CD4-positive, alpha-beta T cell treated with Interleukin-15 for 1 hour (primary cell): ENCODE measurements around the gene UNC80.

Experiments
- DNase-seq: peaks from one replicate; pipeline ENCODE4 v3.0.0-alpha.2; 2020

The UNC80 gene

DNA sequence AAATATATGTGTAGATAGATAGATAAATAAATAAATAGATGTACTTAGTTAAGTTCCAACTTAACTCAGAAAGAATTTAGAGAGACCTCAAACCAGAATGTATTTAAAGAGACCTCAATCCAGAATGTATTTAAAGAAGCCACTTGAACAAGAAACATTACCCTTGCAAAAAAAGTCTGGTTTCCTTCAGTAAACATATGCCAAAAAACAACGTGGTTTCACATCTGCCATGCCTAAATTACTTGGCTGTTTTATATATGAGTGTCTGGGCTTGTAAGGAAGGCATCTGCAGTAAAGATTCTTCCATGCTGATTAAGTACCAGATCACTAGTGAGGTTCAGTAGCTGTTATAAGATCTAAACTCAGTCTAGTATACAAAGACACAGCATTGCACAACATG lies 201.7 kb downstream of the UNC80 start:
- DNase-seq = no peak

DNA sequence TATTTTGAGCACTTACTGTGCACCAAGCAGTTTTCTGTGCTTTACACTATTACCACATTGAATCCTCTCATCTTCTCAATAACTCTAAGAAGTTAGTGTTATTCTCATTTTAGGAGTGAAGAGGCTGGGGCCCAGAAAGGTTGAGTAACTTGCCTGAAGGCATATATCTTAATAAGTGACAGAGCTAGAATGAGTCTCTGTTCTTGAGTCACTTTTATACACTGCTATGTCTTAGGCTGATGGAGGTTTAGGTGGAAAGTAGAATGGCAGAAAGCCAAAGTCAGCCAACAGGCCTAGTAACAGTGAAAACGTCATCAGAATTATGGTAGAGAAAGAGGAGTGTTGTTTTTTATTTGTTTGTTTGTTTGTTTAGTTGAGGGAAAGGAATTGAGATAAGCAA lies 202.9 kb downstream of the UNC80 start:
- no peak for DNase-seq

DNA sequence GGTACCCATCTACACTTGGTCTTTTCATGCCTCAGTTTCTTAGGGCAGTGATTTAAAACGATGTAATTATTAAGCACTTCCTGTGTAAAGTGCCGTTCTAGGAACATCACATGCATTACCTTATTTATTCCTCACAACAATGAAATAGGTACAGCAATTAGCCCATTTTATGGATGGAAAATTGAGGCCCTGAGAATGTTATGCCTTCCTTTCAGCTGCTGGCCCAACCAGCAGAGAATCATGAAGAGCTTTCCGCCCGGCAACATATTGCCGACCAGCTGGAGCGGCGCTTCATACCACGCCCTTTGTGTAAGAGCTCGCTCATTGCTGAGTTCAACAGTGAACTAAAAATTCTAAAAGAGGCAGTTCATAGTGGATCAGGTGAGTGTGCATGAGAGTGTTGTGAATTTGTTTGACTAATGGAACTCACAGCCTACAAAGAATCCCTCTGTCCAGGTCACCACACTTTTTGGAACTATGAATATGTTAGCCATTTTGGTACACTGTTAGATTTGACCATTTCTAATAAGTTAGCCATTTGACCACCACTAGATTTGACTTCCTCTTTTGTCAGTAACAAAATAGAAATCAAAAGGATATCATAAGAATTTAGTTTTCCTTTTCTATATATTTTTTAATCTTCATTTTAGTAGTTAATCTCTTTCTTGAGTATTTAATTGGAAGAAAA lies 205.2 kb downstream of the UNC80 start:
- no peak for DNase-seq

DNA sequence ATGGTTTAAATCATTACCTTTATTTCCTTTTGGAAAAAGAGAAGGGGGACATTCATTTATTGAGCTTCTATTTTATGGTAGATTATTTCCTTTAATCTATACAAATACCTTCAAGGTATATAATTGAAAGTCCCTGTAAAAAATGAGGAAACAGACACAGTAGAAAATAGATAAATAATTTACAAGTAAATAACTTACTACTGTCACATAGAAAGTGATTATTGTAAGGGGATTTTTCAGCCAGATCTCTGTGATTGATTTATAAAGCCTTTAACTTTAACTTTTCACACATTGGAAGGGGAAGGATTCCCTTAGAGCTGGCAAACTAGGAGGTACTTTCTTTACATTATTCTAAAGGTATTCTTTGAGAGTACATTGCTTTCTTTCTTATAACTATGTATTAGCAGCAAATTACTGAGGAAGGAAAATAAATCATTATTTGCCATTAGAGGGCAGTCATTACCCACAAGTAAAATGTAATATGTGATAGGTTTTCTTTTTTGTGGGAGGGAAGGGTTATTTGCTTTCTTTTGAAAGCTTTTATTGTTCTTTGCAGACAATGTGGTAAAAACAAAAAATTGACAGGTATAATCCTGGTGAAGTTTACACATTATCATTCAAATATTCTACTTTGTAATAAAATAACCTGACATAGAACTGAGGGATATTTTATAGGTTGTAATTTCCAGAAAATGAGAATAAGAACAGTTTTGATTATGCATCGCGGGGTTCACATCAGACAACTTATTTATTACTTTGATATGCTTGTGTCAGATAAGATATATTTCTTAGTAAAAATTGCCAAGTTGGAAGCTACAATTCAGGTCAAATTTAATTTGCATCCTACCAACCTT lies 206.0 kb downstream of the UNC80 start:
- no peak for DNase-seq

DNA sequence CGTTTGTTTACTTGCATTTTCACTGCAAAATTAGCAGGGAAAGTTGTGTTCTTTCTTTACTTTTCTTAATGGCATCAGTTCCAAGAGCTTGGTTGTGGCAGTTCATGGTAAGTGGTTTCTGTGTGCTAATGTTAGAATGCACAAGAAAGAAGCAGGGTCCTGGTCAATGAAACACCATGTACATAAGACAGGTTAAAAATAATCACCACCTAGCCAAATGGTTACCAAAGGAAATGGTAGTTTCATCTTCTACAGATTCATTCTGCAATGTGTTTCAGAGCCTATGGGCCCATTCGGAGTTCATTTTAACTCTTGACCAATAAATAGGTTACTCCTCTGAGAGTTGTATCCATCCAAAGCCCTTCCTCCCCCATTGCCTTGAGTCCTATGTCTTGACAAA lies 212.7 kb downstream of the UNC80 start:
- no peak for DNase-seq

DNA sequence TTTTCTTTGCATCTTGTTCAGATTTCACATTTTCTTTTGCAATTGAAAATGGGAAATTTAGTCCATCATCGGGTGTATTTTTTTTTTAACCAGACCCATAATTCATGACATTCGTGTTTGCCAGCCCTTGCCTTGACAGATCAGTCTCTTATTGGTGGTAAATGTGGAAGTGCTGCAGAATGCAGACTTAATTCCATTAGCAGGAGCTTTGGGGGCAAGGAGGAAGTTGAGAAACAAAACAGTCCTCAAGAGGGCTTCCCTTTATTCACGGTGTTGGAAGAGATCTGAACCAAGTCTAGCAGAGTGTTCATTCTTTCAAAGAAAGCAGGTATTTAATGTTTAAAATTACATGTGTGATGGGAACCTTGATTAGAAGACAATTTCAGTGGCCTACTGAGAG lies 214.2 kb downstream of the UNC80 start:
- DNase-seq = no peak

DNA sequence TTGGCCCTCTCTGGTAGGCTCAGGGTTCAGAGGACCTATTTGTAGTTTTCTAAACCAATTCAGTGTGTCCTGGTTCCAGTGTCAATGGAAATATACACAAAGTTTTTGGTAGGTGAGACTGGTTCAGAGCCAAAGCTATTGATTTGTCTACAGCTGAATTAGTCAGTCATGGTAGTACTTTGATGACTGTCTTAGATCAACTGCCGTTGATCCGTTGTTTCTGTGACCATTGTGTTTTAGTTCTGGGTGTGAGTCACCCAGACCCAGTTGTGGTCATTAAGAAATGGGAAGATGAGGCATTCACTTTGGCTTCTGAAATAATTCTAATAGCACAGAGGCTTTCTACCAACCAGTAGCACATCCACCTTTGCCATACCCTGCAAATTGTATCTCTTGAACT lies 214.8 kb downstream of the UNC80 start:
- peak; percentile 19 for DNase-seq

DNA sequence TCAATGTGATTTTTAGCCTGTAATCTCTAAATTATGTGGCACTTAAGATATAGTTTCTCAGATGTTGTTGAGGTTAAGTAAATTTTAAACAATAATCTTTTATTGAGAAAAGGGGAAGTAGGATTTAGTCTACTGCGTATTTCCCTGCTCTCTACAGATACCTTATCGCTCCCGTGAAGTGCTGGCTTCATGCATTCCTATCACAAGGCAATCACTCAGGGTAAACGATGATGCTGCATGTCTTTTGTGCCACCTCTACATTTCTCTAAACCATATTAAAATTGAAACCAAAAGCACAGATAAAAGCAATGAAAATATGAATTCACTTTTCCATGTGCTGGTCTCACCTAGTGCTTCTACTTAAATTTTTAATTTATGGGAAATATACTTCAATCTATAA lies 216.4 kb downstream of the UNC80 start:
- DNase-seq = no peak

DNA sequence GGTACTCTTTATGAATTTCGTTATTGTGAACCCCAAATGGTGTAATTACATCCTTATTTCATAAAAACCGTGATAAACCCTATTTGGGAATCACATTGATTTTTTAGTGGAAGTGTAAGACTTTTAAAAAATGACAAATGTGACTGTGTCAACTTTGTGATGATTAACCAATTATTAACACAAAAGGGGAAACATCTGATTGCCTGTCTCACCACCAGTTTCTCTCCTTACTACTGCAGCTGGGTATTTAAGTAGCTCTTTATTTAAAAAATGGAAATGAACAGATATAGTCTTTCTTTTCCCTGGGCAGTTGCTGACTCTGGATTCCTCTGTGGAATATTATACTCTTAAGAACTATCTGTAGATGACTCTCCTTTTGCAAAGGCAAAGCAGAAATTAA lies 219.2 kb downstream of the UNC80 start:
- no peak for DNase-seq

DNA sequence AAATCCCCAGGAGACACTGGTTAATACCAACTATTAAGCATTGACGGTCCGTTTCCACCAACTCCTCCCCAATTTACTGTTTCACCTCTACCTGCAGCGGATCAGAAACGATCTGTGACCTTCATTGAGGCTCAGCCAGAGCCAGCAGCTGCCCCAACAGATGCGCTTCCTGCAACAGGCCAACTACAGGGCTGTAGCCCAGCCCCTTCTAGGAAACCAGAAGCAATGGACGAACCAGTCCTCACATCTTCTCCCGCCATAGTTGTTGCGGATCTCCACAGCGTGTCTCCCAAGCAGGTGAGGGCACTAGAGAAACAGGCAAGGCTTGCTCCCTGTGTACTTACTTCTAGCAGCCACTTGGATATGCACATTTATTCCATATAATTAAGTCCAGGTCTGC lies 222.3 kb downstream of the UNC80 start:
- DNase-seq = no peak

DNA sequence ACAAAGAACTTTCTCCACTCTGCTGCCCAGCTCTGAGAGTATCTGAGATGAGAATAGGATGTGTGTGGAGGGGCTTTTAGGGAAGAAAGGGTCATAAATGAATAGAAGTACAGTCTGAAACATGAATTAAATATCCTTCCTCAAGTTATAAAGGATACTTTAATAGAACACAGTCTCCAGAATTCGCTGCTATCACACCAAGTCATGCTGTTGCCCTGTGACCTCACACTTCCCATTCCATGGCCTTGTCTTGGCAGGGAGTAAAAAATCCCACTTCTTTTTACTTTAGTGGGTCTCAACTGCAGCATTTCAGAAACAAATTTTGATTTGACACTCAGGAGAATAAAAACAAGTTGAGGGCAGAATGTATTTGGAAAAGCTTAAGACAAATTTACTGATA lies 227.0 kb downstream of the UNC80 start:
- DNase-seq = no peak

DNA sequence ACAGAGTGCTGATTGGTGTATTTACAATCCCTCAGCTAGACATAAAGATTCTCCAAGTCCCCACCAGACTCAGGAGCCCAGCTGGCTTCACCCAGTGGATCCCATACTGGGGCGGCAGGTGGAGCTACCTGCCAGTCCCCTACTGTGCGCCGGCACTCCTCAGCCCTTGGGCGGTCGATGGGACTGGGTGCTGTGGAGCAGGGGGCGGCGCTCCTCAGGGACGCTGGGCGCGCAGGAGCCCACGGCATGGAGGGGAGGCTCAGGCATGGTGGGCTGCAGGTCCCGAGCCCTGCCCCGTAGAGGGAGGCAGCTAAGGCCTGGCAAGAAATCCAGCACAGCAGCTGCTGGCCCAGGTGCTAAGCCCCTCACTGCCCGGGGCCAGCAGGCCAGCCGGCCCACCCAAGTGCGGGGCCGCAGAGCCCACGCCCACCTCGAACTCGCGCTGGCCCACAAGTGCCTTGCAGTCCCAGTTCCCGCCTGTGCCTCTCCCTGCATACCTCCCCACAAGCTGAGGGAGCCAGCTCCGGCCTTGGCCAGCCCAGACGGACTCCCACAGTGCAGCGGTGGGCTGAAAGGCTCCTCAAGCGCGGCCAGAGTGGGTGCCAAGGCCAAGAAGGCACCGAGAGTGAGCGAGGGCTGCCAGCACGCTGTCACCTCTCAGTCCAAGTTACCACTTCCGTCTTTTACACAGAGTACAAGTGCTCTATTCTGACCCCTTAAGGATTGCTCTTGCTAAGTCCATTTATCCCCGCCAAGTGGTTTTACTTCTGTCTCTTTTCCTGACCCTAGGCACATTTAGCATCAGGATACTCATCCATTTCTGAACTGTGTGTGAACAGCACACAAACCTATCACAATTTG lies 229.1 kb downstream of the UNC80 start:
- DNase-seq = no peak

DNA sequence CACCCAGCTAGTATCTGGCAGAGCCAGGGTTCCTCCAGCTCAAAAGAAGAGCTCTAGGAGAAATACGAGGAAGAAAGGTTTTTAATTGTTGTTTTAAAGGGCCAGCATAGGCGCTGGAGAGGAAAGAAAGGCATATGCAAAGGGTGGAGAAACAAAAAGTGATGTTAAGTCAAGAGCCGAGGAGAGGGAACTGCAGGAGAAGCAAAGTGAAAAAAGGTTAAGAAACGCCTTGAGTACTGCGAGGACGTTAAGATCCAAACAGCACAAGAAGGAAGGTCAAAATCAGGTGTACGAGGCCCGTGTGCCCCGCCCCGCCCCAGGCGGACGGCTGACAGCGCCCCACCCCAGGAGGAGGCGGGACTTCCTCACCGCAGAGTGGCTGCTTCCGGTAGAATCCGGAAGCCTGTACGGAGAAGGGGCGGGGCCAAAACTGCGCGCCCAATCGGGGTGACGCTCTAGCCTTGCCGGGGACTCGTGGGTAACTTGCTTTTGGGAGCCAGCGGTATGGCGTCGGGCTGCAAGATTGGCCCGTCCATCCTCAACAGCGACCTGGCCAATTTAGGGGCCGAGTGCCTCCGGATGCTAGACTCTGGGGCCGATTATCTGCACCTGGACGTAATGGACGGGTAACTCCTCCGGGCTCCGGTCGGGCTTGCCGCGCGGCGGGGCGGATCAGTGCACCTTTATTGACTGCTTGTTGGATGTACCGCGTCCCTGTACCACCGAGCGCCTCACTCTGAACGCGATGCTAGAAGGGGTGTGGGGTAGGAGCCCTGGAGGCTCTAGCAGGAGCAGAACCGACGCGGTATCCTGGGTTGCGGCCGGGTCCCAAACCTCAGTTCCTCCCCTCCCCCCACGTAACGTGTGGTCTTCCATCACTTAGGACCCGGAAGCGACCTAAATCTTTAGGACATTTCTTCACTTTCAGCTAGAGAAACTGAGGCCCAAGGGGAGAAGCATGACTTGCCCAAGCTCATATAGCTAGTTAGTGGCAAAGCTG lies 230.8 kb downstream of the UNC80 start, which contains the start of gene RPE:
RPE (plus strand) TSS at position 481 of the 1,000 bp plus-strand sequence; CDS start at position 505, 24 bp downstream.
- DNase-seq = peak; percentile 95

DNA sequence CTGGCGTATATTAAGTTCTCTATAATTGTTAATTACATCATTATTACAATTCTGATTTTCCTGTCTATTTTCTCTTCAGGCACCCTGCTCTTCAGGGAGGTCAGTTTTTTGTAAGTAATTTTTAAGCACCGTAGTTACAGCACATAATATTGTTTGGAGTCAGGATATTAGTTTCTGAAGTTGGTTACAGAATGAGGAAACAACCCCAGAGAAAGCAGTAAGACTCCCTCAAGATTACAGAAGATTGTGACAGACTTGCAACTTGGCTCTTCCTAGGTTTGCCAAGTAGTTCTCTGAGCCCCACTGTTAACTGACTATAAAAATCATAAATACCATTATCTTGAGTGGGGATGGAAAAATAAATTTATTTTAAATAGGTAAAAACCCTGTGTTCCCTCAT lies 231.7 kb downstream of the UNC80 start:
- no peak for DNase-seq

DNA sequence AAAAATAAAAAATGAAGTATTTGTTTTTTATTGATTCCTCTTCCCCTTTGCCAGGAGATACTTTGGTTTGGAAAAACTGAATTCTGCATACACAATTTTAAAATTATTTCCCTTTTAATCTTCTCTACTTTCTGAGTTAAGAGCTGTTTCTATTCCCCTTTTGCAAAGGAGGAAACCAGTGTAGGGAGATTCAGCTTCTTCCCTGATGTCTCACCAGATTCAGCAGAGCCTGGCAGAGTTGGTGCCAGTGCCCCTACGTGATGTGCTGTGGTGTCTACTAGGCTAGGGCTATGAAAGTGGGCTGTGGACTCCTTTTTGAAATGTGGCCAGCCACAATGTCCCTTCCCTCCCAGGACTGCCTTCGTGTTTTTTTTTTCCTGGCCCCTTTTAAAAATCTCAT lies 233.2 kb downstream of the UNC80 start:
- no peak for DNase-seq

DNA sequence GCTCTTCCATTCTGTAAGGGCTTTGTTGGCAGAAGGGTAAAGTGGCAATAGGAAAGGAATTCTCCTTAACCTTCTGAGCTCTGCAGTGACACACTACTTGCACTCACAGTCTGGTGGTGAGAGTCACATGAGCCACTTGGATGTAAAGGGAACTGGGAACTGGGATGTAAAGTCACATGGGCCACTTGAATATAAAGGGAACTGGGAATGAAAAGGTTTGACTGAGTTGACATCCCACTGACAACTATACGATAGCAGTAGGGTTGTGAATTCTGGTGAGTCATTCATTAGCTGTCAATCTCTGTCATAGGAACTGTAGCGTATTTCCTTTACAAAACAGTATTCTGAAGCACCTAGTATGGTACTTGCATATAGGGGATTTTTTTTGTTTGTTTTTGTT lies 236.3 kb downstream of the UNC80 start:
- no peak for DNase-seq

DNA sequence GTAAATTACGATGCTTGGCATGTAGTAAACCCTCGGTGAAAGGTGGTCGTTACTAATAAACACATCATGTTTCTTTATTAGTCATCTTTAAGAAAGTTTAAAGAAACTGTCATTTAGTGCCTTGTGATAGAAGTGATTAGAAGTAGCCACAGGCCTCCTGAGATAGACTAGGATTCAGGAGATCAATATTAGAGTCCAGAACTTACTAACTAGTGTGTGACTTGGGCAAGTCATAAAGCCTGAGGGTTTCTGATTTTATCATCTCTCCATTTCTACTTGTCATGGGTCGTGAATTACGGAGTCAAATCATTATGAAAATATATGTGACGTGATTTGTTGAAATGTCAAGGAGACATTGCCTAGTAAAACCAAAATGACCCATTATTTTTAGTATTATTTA lies 237.5 kb downstream of the UNC80 start:
- DNase-seq = no peak

DNA sequence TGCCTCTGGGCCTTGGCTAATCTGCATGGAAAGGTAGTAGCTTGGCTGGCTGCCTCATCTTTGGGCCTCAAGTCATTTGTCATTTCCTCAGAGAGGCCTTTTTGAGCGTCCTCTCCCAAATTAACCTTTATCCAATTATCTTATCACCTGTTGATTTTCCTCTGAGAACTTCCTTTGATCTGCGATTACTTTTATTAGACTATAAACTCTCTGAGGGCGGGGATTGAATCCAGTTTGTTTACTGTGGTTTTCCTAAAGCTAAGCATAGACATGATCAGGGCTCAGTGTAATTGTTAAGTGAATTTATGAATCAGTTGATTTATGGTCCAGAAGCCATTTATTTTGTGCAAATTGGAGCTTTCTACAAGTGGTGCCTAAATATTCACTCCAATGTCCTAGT lies 238.3 kb downstream of the UNC80 start:
- no peak for DNase-seq

DNA sequence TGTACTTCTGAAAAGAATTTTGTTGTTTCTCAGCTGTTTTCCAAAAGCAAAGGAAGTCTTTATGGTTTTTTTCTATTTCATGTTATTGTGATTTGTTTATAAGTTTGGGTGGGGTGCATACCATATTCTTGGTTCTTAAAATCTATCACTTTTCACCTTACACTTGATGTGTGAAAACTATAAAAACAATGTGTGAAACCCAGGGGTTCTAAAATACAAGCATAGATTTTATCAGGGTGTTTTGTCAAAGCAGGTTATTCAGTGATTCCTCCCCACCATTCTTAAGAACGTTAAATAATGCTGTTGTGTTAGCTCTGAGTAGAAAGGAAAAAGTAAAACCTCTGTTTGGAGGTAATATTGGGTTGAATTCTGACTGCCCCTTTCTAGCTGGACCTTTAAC lies 248.5 kb downstream of the UNC80 start:
- DNase-seq = no peak

DNA sequence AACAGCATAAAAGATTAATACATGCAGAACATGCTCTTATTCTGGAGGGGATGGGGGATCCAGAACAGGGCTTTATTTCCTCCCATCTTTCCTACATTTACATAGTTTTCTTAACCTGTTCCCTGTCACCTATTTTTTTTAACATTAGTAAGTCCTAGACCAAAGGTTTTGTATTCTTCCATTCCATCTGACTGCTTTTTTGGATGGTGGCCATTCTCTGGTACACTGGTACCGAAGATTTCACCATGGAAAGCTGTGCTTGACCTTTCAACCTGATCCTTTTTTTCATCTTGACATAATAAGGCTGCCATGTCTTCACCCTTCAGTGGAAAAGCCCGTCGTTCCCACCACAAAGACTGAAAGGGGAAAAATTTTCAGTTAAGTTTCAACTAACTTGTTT lies 251.2 kb downstream of the UNC80 start:
- no peak for DNase-seq

DNA sequence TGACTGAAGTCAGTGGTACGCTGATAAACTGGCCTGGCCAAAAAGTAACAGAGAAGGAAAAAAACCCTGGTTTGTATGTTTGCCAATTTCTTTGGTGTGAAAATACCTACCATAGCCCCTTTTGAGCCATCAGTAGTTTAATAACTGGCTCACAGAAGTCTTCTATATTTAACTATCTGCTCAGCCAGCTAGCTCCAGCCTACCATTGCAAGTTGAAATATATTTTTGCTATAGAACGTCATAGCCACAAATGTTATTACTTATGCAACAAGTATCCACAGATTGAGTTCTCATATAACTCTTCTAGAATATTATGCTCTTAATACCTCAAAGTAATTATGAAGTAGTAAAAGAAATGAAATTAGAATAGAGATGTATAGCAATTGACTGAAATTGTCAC lies 256.0 kb downstream of the UNC80 start:
- DNase-seq = no peak

DNA sequence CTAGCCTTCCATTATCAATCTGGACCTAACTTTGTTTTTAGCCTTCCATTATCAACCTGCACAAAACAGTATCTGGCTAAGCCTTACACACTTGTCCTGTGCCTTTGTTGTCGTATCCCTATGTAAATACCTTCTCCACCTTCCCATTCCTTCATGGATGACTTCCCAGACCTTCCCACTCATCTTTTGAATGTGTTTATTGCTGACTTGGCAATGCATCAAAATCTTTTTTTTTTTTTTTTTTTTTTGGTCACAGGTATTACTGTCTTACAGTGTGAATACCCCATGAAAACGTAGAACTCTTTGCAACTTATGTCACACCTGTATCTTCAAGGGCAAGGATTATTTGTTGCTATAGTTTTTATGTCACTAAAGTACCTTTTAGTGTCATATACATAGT lies 256.5 kb downstream of the UNC80 start:
- no peak for DNase-seq
